ENCODE results near the gene GALNT9. TPM values are rescaled to one million over a fixed set of nuclear protein-coding genes. Genes with fewer than 3 reads are reported as not detected.

The GALNT9 gene
- total RNA-seq, 1 experiment from 2014 or later = not detected

- Histone ChIP-seq H3K27me3 (replicated peaks) (peaks cover 14% of the 10 kb centered on the region), H3K4me1 (replicated peaks) (no peaks in the 10 kb centered on the region), H3K27ac (no peak overlapping the region), H3K4me3 (no peak overlapping the region), H3K9me3 (replicated peaks) (no peaks in the 10 kb centered on the region), H3K36me3 (no peaks in the 10 kb centered on the region)
- no peak for DNase-seq (ENCODE audit: low read depth in 1 of 2, low spot score in 2 of 2)
Measured at GRCh38 chr12:132287391-132288238, 41.8 kb downstream of the GALNT9 start.

- Histone ChIP-seq H3K36me3 (no peaks in the 10 kb centered on the region), H3K4me3 (no peak overlapping the region), H3K9me3 (replicated peaks) (no peaks in the 10 kb centered on the region), H3K27ac (no peak overlapping the region), H3K4me1 (replicated peaks) (no peaks in the 10 kb centered on the region), H3K27me3 (replicated peaks) (peaks cover 14% of the 10 kb centered on the region)
- DNase-seq (ENCODE audit: low read depth in 1 of 2, low spot score in 2 of 2) = no peak
Measured at GRCh38 chr12:132286912-132287311, 42.5 kb downstream of the GALNT9 start.

GRCh38 chr12:132285991-132286681 lies 43.3 kb downstream of the GALNT9 start:
- Histone ChIP-seq H3K4me1 (replicated peaks) (no peaks in the 10 kb centered on the region), H3K27ac (no peak overlapping the region), H3K36me3 (no peaks in the 10 kb centered on the region), H3K9me3 (replicated peaks) (no peaks in the 10 kb centered on the region), H3K4me3 (no peak overlapping the region), H3K27me3 (replicated peaks) (peaks cover 17% of the 10 kb centered on the region)
- DNase-seq (ENCODE audit: low read depth in 1 of 2, low spot score in 2 of 2) = peak in 1 of 2 experiments; percentile 14

DNA sequence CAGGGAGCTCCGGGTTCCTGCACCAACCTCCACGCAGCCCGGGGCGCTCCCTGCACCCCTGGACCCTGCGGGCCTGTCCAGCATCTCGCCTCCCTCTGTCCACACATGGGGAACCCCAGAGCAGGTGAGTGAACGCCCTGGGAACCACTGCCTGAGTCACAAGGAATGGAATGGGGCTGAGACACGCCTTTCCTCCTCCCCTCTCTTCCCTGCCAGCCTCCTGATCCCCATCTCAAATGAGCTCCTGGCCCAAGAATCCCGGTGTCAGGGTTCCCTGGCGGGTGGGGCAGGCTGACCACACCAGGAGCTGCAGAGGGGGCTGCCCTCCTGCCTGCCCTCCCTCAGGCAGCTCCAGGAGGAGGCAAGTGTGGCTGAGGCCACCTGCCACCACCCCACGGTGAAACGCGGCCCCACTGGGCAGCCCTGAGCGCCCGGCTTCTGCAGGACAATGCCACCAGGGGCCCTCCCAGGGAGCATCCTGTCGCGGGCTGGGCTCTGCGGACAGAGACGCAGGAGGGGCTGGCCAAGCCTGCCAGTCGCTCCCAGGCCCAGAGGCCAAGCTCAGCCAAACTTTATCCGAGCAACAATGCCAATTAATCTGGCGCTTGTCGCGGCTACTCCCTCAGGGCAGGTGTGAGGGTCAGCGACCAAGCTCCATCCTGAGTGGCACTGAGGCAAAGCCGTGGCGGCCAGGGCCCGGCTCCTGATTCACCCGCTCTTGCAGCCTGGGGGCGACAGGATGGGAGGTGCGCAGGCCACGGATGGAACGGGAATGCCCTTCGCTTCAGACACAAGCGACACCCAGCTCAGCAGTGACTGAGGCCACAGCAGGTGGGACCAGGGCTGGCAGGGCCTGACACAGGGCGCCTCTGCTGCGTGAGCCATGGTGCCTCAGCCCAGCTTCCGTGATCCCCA lies 44.3 kb downstream of the GALNT9 start:
- H3K4me1 ChIP-seq (replicated peaks) = no peaks in the 10 kb centered on the region
- H3K27ac ChIP-seq = no peak overlapping the region
- H3K4me3 ChIP-seq = no peak overlapping the region
- H3K36me3 ChIP-seq = no peaks in the 10 kb centered on the region
- no peak for DNase-seq (ENCODE audit: low read depth in 1 of 2, low spot score in 2 of 2)
- peaks cover 17% of the 10 kb centered on the region for H3K27me3 ChIP-seq (replicated peaks)
- no peaks in the 10 kb centered on the region for H3K9me3 ChIP-seq (replicated peaks)

DNA sequence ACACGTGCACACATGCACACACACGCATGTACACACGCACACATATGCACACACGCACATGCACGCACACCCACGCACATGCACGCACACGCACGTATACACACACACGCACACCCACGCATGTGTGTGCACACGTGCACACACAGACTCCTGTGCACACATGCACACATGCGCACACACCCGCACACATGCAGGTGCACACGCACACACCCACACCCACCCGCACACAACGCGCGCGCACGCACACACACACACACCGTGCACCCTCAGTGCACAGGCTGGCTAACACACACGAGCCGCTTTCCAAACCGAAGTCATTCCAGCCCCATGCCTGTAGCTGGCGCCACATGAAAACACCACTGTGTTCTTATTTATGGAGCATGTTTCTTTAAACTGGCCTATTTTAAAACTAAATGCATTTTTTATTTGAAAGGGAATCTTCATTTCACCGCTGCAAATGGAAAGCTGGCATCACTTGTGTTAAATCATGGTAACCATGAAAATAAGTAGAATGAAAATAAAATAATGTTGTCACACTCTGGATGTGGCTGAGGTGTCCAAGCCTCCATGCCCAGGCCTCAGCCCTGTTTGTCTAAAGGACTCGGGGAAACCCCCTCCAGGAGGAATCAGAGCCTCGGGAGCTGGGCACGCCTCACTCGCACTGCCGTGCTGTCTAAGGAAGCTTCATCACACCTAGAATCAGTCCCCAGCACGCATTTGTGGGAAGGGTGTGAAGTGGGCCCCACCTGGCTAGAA lies 45.1 kb downstream of the GALNT9 start:
- no peak overlapping the region for H3K27ac ChIP-seq
- no peak for DNase-seq (ENCODE audit: low read depth in 1 of 2, low spot score in 2 of 2)
- H3K36me3 ChIP-seq = no peaks in the 10 kb centered on the region
- no peak overlapping the region for H3K4me3 ChIP-seq
- no peaks in the 10 kb centered on the region for H3K9me3 ChIP-seq (replicated peaks)
- no peaks in the 10 kb centered on the region for H3K4me1 ChIP-seq (replicated peaks)
- H3K27me3 ChIP-seq (replicated peaks) = peaks cover 17% of the 10 kb centered on the region

- Histone ChIP-seq H3K4me3 (no peak overlapping the region), H3K4me1 (replicated peaks) (no peaks in the 10 kb centered on the region), H3K27me3 (replicated peaks) (peaks cover 24% of the 10 kb centered on the region), H3K27ac (no peak overlapping the region), H3K36me3 (no peaks in the 10 kb centered on the region), H3K9me3 (replicated peaks) (no peaks in the 10 kb centered on the region)
- no peak for DNase-seq (ENCODE audit: low read depth in 1 of 2, low spot score in 2 of 2)
Measured at GRCh38 chr12:132282950-132283771, 46.2 kb downstream of the GALNT9 start.

DNA sequence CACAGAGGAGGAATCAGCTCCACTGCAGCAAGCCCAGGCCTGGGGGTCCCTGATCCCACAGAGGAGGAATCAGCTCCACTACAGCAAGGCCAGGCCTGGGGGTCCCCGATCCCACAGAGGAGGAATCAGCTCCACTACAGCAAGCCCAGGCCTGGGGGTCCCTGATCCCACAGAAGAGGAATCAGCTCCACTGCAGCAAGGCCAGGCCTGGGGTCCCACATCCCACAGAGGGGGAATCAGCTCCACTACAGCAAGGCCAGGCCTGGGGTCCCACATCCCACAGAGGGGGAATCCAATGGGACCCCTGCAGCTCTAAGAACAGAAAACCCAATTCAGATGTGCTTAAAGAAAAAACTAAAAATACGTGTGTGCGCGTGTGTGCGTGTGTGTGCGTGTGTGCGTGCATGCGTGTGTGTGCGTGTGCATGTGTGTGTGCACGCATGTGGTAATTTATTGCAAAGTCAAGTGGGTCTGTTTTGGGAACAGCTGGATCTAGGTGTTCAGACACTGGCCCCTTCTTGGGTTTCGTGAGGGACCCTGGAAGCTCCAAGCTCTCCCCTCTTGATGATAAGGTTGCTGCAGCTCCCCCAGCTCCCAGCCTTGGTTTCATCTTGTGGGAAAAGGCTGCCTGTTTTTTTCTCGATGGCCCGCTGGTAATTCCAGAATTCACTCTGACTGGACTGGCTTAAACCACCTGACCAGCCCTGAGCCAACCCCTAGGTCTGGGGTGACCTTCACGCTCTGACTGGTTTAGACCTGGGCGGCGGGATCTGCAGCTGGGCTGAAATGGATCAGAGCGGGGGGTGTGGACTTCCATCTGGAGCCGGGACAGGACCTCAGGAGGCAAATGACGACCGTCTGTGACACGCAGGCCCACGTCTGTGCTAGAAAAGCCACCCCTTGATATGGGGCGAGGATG lies 47.1 kb downstream of the GALNT9 start:
- Histone ChIP-seq H3K4me3 (no peak overlapping the region), H3K9me3 (replicated peaks) (no peaks in the 10 kb centered on the region), H3K4me1 (replicated peaks) (no peaks in the 10 kb centered on the region), H3K36me3 (no peaks in the 10 kb centered on the region), H3K27ac (no peak overlapping the region), H3K27me3 (replicated peaks) (peaks cover 26% of the 10 kb centered on the region)
- no peak for DNase-seq (ENCODE audit: low read depth in 1 of 2, low spot score in 2 of 2)

- H3K27me3 ChIP-seq (replicated peaks) = peaks cover 29% of the 10 kb centered on the region
- no peak overlapping the region for H3K4me3 ChIP-seq
- no peaks in the 10 kb centered on the region for H3K9me3 ChIP-seq (replicated peaks)
- no peak for DNase-seq (ENCODE audit: low read depth in 1 of 2, low spot score in 2 of 2)
- H3K4me1 ChIP-seq (replicated peaks) = no peaks in the 10 kb centered on the region
- no peaks in the 10 kb centered on the region for H3K36me3 ChIP-seq
- no peak overlapping the region for H3K27ac ChIP-seq
Measured at GRCh38 chr12:132281038-132281437, 48.4 kb downstream of the GALNT9 start.

DNA sequence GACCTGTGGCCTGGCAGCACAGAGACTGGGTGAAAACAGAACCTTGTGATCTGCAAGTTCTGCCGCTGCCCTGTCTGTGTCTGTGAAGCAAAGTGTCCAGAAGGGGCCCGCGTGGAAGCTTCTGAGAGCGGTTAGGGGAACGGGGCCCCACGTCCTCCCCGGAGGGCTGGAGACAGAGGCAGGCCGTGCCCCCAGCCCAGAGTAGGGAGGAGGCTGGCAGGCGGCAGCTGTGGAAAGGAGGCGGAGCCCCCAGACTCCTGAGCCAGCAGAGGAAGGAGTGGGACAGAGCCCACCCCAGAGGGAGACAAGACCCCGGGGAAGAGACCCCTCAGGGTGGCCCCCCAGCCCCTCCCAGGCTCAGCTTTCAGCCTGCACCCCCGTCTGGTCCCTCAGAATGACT lies 49.0 kb downstream of the GALNT9 start:
- Histone ChIP-seq H3K27ac (no peak overlapping the region), H3K36me3 (no peaks in the 10 kb centered on the region), H3K9me3 (replicated peaks) (no peaks in the 10 kb centered on the region), H3K4me1 (replicated peaks) (no peaks in the 10 kb centered on the region), H3K4me3 (no peak overlapping the region), H3K27me3 (replicated peaks) (peaks cover 26% of the 10 kb centered on the region)
- DNase-seq (ENCODE audit: low read depth in 1 of 2, low spot score in 2 of 2) = no peak

- H3K36me3 ChIP-seq = no peaks in the 10 kb centered on the region
- H3K9me3 ChIP-seq (replicated peaks) = no peaks in the 10 kb centered on the region
- no peak for DNase-seq (ENCODE audit: low read depth in 1 of 2, low spot score in 2 of 2)
- peaks cover 23% of the 10 kb centered on the region for H3K27me3 ChIP-seq (replicated peaks)
- H3K27ac ChIP-seq = no peak overlapping the region
- no peaks in the 10 kb centered on the region for H3K4me1 ChIP-seq (replicated peaks)
- no peak overlapping the region for H3K4me3 ChIP-seq
Measured at GRCh38 chr12:132279930-132280329, 49.5 kb downstream of the GALNT9 start.

- H3K4me1 ChIP-seq (replicated peaks) = no peaks in the 10 kb centered on the region
- peaks cover 22% of the 10 kb centered on the region for H3K27me3 ChIP-seq (replicated peaks)
- no peak overlapping the region for H3K4me3 ChIP-seq
- no peak overlapping the region for H3K27ac ChIP-seq
- no peaks in the 10 kb centered on the region for H3K36me3 ChIP-seq
- H3K9me3 ChIP-seq (replicated peaks) = no peaks in the 10 kb centered on the region
- DNase-seq (ENCODE audit: low read depth in 1 of 2, low spot score in 2 of 2) = no peak
Measured at GRCh38 chr12:132279184-132279889, 50.1 kb downstream of the GALNT9 start.
